HG02943 (cell line): ENCODE data around the gene CC2D2B.
"Not testable (repeated sequence)": the region's sequence is repeated elsewhere in the genome, so short reads cannot be mapped to it uniquely, and the experiment has no call there.

Experiments used
- ATAC-seq: cut with Tn5 transposase; IDR thresholded peaks from one replicate; pipeline ENCODE4 v1.9.1; 2021; ENCODE audit warnings: mild to moderate bottlenecking, low read depth, moderate library complexity; ENCODE audit not compliant: unreplicated experiment

The CC2D2B gene

DNA sequence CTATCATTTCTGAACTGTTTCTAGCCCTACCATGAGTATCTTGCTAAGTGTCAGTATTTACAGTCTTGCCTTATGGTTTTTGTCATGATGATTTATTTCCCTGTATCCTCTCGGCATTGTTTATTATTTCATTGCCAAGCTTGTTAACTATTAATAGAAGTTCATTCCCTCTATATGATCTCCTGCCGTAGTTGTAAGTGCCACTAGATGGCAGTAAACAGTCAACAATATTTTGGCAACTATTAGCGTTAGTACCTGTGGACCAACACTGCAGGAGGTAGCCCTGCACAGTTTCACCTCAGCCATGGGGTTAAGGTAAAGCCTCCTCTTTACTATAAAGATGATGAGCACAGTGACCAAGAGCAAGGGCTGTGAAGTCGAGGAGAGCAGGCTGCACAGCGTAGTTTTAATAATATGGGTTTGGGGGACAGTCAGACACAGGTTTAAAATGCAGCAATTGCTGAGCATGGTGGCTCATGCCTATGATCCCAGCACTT, 109.5 kb downstream of the CC2D2B start:
- ATAC-seq: no peak

DNA sequence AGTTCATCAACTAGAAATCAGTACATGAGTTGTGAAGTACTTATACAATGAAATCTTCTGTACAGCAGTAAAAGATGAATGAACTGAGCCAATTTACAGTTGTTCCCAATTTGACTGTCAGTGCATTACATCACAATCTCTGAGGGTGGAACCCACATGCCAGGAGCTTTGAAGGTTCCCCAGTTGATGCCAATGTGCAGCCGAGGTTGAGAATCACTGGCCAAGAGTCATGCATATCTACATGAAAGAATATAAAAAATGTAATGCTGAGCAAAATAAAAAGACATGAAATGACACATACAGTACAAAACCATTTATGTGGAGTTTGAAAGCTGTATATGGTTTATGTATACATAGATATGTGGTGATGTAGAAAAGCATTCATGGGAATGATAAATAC, 113.6 kb downstream of the CC2D2B start:
- ATAC-seq: no peak

DNA sequence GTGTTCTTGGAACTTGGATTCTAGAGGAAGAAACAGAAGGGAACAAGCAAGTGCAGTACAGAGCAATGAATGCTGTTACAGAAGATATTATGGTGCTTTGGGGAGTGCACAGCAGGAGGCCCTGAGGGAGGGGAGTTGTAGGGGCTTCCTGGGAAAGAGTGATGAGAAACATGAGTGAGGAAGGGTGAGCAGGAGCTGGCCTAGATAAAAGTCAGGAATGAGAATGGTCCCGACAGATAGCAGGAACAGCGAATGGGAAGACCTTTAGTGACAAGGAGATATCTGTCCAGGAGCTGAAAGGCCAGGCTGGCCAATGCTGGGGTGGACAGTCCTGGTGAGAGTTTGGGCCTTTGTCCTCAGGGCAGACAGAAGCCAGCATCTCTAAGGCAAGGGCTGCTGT, 115.0 kb downstream of the CC2D2B start:
- ATAC-seq: no peak

DNA sequence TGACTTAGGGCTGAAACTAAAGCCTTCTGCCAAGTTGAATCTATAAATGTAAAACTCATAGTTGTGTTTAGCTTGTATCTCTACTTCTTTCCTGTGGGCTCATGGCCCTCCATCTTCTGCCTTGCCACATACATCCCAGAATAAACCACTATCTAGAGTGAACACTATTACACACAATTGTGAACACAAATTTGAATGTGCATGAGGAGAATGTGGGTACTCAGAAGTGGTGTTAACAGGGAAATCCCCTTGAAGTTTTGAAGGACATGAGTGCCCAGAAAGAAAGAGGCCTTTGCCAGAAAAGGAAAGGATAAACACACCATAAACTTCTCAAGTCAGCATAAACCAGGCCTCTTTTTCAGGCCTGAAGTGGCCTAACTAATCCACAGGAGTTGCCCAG, 115.4 kb downstream of the CC2D2B start:
- no peak for ATAC-seq

DNA sequence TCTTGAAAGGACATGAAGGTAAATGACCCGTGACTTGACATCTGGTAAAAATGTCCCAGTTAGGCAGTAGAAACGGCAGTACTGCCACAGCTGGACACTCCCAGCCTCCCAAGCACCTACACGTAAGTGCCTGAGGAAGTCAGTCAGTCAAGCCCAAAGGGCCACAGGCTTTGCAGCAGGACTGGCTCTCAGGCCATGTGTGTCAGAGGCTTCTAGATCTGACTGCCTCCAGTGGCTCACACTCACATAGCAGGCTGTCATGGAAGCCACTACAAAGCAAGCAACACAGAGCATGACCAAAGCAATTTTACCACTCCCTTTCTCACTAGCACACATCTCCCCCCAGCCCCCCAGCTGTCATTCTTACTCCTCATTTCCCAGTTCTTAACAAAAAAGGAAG, 117.8 kb downstream of the CC2D2B start:
- no peak for ATAC-seq

DNA sequence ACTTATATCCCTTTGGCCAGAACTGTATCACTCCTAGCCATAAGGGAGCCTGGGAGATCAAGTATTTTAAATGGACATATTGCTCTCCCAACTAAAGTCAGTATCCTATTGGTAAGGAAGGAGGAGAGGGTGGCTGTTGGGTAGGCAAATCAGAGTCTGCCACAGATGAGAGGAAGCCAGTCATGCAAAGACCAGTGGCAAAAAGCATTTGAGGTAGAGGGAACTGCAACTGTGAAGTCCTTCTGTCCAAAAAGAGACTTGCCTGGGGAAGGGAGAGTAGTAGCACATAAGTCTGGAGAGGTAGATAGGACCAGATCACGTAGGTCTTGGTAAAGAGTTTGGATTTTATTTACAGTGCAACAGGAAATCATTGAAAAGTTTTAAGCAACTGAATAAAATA, 126.8 kb downstream of the CC2D2B start:
- ATAC-seq: no peak

DNA sequence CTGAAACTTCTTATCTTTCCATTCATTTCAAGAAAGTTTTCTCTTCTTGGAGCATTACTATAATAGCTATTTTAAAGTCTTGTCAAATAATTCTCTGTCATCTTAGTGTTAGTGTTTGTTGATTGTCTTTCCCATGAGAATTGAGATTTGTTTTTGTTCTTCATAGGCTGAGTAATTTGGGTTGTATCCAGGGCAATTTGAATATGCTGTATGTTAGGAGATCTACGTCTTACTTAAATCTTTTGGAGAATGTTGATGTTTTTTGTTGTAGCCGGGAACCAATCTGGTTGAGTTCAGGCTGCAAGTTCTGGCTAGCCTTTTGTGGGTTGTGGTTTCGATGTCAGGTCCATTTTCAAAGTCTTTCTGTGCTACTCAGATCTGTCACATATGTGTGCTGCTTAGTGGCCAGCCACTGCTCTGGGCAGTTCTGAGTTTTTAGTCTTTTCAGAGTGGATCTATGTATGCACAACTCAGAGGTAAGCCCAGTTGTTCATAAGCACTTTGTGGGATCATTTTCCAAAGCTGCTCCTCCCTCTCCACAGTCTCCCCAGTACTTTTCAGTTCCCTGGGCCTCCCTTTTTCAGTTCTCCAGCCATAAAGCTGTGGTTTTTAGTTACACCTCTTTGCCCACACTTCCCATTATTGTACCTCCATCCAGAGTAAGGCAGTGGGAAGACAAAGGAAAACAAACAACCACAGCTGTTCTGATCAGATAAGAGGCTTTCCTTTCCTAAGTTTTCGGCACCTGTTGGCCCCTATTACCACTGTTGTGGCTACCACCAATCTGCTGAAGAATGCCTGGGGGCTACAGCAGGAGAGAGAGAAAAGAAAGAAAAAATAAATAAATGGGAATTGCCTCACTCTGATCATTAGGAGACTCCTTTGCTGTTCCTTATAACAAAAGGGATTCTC, 131.0 kb downstream of the CC2D2B start:
- ATAC-seq: no peak

DNA sequence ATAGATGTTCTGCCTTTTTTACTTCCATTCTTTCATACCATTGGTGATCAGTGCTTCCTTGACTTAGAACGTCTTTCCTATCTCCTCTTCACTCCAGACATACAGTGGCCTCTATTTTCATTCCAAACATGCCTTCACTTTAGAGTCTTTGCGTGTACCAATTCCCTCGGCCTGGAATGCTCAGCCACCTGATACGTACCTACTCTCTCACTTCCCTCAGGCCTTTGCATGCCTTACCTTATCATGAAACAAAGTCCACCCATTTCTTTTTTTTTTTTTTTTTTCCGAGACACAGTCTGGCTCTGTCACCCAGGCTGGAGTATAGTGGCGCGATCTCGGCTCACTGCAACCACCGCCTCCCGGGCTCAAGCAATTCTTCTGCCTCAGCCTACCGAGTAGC, 133.4 kb downstream of the CC2D2B start:
- ATAC-seq: no peak

DNA sequence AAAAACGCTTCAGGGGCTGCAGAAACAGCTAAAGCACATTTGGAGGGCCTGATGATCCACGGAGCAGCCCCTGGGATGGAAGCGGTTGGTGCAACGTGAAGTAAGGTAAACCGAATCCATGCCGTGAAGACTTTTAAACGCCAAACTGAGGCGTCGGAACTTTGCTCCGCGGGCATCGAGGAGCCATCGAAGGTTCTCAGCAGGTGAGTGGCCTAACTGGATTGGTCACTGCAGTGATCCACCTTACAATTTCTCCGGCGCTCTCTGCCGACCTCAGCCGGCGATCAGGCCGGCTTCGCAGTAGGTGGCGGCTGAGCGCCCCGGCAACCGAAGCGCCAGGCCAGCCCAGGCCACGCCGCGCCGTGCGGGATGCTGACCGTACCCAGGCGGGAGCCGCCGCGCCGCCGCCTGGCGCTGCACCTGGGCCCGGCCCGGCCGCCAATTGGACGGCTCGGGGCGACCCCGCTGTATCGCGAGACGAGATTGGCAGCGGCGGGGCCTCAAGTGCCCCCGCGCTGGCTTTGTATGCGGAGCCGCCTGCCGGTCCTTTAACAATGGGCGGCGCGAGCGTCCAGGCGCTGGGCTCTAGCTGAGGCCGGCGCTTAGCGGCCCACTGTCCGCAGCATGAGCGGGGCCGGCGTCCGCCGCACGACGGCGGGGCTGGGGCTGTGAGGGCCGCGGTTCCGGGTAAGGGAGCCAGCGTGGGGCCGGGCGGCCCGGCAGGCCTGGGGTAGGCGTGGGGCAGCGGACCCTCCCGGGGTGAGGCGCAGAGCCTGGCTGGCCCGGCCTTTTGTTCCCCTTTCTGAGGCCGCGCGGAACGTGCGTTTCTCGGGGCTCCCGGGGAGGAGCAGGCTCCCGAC, 135.5 kb downstream of the CC2D2B start, which contains the start of gene CCNJ:
TSS of gene CCNJ (plus strand) at position 551 of the 860 bp plus-strand sequence. CDS start 811 bp downstream, outside the sequence.
- ATAC-seq: peak; percentile 79

DNA sequence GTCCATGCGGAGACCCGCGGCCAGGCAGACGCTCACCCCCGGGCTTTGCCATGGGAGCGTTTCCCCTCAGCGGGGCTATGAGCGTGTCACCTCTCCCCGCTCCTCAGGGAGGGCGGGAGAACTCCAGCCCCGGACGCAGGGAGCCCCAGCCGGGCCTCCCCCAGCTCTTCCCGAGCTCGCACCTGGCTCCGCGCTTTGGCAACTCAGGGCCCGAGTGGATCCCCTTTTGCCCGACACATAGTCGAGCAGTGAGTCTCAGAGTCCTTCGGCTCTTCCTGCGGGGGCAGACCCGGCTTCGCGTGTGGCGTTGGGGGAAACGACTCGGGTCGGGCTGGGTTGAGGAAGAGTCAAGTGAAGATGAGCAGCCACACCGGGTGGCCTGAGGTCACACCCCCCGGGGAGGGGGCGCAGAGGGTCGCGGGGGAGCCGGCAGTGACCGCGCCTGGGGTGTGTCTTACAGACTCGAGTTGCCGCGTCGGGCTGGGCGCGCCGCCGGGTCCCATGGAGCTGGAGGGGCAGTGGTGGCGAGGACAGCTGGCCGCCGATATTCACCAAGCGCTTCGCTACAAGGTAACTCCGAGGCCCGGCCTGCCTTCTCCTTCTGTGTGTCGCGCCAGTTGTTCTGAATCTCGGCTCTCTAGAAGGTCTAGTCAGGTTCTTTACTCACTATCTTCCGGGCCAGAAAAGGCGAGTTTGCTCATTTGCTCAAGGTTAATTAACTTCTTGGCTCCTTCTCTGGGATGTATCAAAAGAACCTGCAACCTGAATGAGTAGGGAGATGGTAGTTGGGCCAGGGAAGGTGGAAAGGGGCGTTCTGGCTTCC, 136.3 kb downstream of the CC2D2B start:
- peak; percentile 41 for ATAC-seq

DNA sequence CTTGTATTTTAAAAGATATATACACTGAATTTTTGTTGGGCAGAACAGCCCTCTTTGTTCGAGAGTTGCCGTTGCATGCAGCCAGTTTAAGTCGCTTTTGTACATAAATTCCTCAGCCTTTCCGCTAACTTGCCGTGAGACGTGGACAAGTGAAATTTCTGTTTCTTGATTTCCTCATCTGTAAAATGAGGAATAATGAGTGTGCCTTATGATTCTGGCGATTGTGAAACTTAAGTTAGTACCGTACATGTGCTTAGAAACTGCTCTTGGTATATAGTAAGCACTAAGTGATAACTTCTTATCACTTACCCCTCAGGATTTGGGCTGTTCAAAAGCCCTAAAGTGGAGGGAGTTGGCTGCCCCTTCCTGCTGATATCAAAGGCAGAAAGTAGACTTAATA, 137.0 kb downstream of the CC2D2B start:
- ATAC-seq: no peak

DNA sequence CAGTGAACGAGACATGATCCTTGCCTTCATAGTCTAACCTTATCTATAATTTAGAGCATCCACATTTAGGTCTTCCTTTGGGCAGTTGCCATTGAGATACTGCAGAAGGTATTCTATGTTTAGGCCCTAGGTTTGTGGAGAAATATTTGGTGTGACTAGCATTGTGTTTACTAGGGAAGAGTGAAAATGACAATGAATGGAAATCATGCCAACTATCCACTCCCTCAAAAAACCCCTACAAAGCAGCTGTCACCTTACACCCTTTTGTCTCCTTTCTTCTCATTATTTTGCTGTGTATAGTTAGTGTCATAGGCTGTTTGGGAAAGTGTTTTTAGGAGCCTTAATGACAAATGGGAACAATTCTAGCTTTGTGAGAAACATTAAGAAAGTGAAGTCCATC, 138.8 kb downstream of the CC2D2B start:
- ATAC-seq: no peak

DNA sequence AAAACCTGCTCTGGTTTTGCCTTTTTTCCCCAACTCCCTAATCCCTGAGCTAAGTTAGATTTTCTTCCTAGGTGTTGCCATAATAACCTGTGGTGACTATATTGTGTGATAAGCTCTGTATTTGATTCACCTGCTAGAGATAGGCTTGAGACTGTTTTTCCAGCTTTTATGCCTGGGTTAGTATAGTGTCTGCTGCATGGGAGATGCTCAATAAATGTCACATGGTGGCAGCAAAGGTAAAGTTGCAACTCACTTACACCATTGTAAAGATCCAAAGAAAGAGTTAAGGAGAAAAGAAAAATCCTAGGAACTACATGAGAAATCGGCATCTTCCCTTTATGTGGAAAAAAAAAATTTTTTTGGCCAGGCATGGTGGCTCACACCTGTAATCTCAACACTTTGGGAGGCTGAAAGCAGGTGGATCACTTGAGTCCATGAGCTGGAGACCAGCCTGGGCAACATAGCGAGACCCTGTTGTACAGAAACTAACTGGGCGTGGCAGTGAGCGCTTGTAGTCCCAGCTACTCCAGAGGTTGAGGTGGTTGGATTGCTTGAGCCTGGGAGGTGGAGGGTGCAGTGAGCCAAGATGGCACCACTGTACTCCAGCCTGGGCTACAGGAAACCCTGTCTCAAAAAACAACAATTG, 139.4 kb downstream of the CC2D2B start:
- ATAC-seq: no peak

DNA sequence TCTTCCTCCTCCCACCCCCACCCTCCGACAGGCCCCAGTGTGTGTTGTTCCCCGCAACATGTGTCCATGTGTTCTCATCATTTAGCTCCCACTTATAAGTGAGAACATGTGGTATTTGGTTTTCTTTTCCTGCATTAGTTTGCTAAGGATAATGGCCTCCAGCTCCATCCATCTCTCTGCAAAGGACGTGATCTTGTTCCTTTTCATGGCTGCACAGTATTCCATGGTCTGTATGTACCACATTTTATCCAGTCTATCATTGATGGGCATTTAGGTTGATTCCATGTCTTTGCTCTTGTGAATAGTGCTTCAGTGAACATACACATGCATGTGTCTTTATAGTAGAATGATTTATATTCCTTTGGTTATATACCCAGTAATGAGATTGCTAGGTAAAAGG, 140.2 kb downstream of the CC2D2B start:
- not testable (repeated sequence) for ATAC-seq

DNA sequence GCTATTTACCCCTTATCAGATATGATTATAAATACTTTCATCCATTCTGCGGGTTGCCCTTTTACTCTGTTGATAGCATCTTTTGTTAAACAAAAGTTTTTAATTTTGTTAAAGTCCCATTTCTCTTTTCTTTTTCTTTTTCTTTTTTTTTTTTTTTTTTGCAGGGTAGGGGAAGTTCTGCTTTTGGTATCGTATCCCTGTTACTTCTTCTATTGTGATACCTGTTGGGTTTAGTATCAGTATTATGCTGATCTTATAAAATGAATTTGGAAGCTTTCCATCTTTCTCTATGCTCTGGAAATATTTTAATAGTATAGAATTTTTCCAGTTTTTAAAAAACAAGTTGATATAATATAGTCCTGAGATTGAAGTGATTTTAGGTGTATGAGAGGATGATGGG, 141.6 kb downstream of the CC2D2B start:
- no peak for ATAC-seq

DNA sequence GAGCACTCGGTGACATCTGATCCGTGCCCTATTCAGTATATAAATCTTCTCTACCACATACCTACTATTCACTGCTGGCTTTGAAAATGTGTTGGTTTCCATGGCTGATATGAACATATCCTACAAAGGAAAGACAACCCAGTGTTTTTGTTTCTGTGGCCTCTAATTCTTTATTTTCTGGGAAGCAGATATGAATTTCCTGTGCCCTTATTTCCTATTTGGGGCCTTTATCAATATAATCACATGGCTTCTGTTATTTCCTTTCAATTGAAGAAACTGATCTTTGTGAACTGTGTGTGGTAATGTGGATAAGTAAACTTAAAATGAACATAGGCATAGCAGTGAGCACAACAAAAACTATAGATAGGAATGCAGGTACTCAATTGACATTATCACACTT, 146.2 kb downstream of the CC2D2B start:
- ATAC-seq: no peak

DNA sequence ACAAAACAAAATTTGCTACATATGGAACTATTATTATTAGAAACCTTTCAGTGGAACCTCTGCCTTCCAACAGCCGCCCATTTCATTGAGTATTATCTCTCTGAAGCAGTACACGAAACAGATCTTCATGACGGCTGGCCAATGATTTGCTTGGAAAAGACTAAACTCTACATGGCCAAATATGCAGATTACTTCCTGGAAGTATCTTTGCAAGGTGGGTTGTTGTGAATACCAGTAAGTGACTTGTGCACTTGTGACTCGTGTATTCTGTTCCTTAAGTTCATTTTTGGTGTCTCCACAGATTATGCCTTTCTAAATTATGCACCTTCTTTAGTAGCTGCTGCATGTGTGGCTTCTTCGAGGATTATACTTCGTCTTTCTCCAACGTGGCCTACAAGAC, 149.0 kb downstream of the CC2D2B start:
- ATAC-seq: no peak

DNA sequence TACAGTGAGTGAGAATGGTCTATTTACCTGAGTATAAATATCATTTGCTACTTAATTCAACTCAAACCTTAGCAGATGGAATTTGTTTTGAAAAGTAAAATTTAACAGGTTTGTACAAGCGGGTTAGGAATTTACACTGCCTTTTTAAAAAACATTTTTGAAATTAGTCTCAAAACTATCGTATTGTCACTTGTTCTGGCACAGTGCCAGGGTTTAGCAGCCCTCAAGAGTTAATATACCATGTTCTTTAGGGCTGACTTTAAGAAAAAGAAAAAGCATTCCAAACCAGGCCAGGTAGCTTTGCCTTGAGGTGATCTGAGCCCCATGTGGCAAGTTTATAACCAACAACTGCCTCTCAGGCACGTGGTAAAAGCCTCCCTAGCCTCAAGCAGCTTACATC, 153.5 kb downstream of the CC2D2B start:
- ATAC-seq: no peak

DNA sequence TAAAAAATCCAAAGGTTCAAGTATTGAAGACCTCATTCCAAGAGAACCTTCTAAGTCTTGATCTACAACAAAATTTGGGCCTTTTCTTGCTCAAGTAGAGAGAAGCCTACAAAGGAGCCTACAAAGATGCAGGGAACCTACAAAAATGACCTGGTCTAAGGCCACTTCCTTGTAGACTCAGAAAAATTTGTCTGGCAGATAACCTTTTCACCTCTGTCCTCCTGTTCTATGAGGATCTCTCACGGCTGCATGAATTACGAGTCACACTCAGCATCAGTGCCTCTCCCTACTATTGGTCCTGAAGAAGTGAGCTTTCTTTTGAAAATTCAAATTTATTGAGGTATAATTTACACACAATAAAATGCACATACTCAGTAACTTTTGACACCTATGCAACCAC, 164.9 kb downstream of the CC2D2B start:
- no peak for ATAC-seq

DNA sequence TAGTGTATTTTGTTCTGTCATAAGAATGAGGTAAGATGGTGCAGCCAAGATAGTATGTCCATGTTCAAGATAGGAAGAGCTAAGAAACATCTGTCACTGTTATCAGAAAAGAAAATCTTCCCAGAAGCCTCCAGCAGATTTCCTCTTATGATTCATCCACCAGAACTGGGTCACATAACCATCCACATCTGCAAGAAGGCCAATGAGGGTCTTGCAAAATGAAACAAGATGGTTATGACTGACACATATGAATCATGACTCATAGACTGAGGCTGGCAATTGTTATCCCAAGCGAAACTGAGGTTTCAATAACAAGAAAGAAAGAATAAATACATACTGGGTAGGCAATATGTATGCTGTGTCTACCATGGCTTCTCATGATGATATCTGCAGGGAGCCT, 165.9 kb downstream of the CC2D2B start:
- no peak for ATAC-seq
